SK-N-SH (cell line): Measurements from ENCODE around the gene TBRG1. TPM values are rescaled to one million over a fixed set of nuclear protein-coding genes. Genes with fewer than 3 reads are reported as not detected.

ENCODE experiments used
- CTCF ChIA-PET: fragments of 300-600, 350-600 bp; formaldehyde crosslinking; extraction: SDS; loops from one replicate; lab custom pipeline; 2021; lab: Yijun Ruan, JAX
- POLR2A ChIA-PET: fragments of 350-600 bp; sonication (Branson Sonifier 250); formaldehyde crosslinking; extraction: SDS; loops from one replicate; lab custom pipeline; 2020; ENCODE audit warnings: antibody characterized with exemption, inconsistent platforms; lab: Yijun Ruan, JAX
- DNase-seq: peaks from one replicate; pipeline ENCODE4 v3.0.0; 2012
- H2AFZ ChIP-seq: fragments of 200-600 bp; sonication (generic); 2 replicates; pipeline ENCODE4 v1.8.1; 2016; ENCODE audit warnings: antibody characterized with exemption, mild to moderate bottlenecking, low read depth
- H3F3A ChIP-seq: fragments of 200-600 bp; sonication (generic); replicated peaks from 2 replicates; pipeline ENCODE3; 2016; ENCODE audit warnings: antibody characterized with exemption, mild to moderate bottlenecking; ENCODE audit not compliant: insufficient read depth
- H3K27ac ChIP-seq, 2 experiments: fragments of 200-500 bp in 1 of 2; fragments of 200-600 bp in 1 of 2; sonication (Bioruptor generic) in 1 of 2; sonication (generic), shearing (Covaris generic) in 1 of 2; 2 replicates each; pipeline versions ENCODE4 v1.5.1 to v1.6.1; 2014 to 2016; ENCODE audit warnings: low read depth in 2 of 2, inconsistent platforms in 1 of 2, low read length in 1 of 2, mild to moderate bottlenecking in 1 of 2, mixed read lengths in 1 of 2
- H3K27me3 ChIP-seq: fragments of 200-600 bp; sonication (generic), shearing (Covaris generic); 2 replicates; pipeline ENCODE4 v1.6.1; 2016; ENCODE audit warnings: mixed run types; ENCODE audit not compliant: insufficient read depth
- H3K36me3 ChIP-seq, 2 experiments: fragments of 200-500 bp in 1 of 2; fragments of 200-600 bp in 1 of 2; sonication (Bioruptor generic) in 1 of 2; sonication (generic) in 1 of 2; replicated peaks in 1 of 2; 2 replicates each; pipeline versions ENCODE3 to v1.5.1; 2014 to 2016; ENCODE audit warnings: low read length in 1 of 2, mild to moderate bottlenecking in 1 of 2; ENCODE audit not compliant: insufficient read depth in 2 of 2, control insufficient read depth in 1 of 2
- H3K4me1 ChIP-seq, 2 experiments: fragments of 200-500 bp in 1 of 2; fragments of 200-600 bp in 1 of 2; sonication (Bioruptor generic) in 1 of 2; sonication (generic), shearing (Covaris generic) in 1 of 2; 2 replicates each; pipeline versions ENCODE4 v1.5.1 to v1.6.1; 2014 to 2016; ENCODE audit warnings: low read depth in 1 of 2, low read length in 1 of 2, mixed run types in 1 of 2; ENCODE audit not compliant: insufficient read depth in 2 of 2, control insufficient read depth in 1 of 2
- H3K4me2 ChIP-seq: fragments of 200-600 bp; sonication (generic), shearing (Covaris generic); 2 replicates; pipeline ENCODE4 v1.6.1; 2017; ENCODE audit warnings: mixed run types
- H3K4me3 ChIP-seq, 2 experiments: fragments of 200-500 bp in 1 of 2; fragments of 200-600 bp in 1 of 2; sonication (Bioruptor generic) in 1 of 2; sonication (generic), shearing (Covaris generic) in 1 of 2; 2 replicates each; pipeline versions ENCODE4 v1.5.1 to v1.8.1; 2014 to 2016; ENCODE audit warnings: low read depth in 2 of 2, inconsistent platforms in 1 of 2, low read length in 1 of 2, mild to moderate bottlenecking in 1 of 2, mixed read lengths in 1 of 2, moderate library complexity in 1 of 2
- H3K79me2 ChIP-seq: fragments of 200-600 bp; sonication (generic); 2 replicates; pipeline ENCODE4 v1.8.1; 2017; ENCODE audit warnings: mild to moderate bottlenecking; ENCODE audit not compliant: insufficient read depth
- H3K9ac ChIP-seq: fragments of 200-600 bp; sonication (generic); 2 replicates; pipeline ENCODE4 v1.6.1; 2017; ENCODE audit warnings: mixed run types
- H3K9me2 ChIP-seq: fragments of 200-600 bp; sonication (generic); 2 replicates; pipeline ENCODE4 v1.6.1; 2017; ENCODE audit warnings: mixed run types
- H3K9me3 ChIP-seq: fragments of 200-600 bp; sonication (generic); 2 replicates; pipeline ENCODE4 v1.6.1; 2017; ENCODE audit warnings: mixed run types, mild to moderate bottlenecking, moderate library complexity
- H4K20me1 ChIP-seq: fragments of 200-600 bp; sonication (generic); 2 replicates; pipeline ENCODE4 v1.6.1; 2017; ENCODE audit warnings: mild to moderate bottlenecking, mixed run types; ENCODE audit not compliant: insufficient read depth
- CHD2 ChIP-seq: fragments of 150-350 bp; IDR thresholded peaks from 2 replicates; pipeline ENCODE4 v1.6.1; 2018; ENCODE audit warnings: low read length; ENCODE audit not compliant: partially characterized antibody
- CTCF ChIP-seq: fragments of 200-600 bp; sonication (generic); IDR thresholded peaks from 2 replicates; pipeline ENCODE4 v1.6.1; 2017; ENCODE audit warnings: antibody characterized with exemption, mild to moderate bottlenecking, moderate library complexity
- ELF1 ChIP-seq: IDR thresholded peaks from 2 replicates; pipeline ENCODE4 v1.4.0; 2012
- EP300 ChIP-seq, 2 experiments: IDR thresholded peaks; 2 replicates each; pipeline versions ENCODE4 v1.4.0 to v1.6.1; 2012; ENCODE audit warnings: borderline replicate concordance in 1 of 2, low read depth in 1 of 2, low read length in 1 of 2
- EZH2phosphoT487 ChIP-seq: fragments of 200-600 bp; sonication (generic); IDR thresholded peaks from 2 replicates; pipeline ENCODE4 v1.6.1; 2017; ENCODE audit warnings: low read depth, mixed run types, mild to moderate bottlenecking, antibody characterized with exemption, moderate library complexity, borderline replicate concordance
- FOXJ3 ChIP-seq: sonication (generic); formaldehyde crosslinking; IDR thresholded peaks from 2 replicates; pipeline ENCODE4 v1.5.1; 2020; ENCODE audit warnings: mild to moderate bottlenecking, missing genetic modification reagents
- FOXM1 ChIP-seq: IDR thresholded peaks from 2 replicates; pipeline ENCODE4 v1.4.0; 2012; ENCODE audit warnings: low read depth, mild to moderate bottlenecking
- GABPA ChIP-seq: IDR thresholded peaks from 2 replicates; pipeline ENCODE4 v1.4.0; 2012; ENCODE audit warnings: low read depth, mild to moderate bottlenecking
- GATA2 ChIP-seq: sonication (generic); formaldehyde crosslinking; IDR thresholded peaks from 2 replicates; pipeline ENCODE4 v1.5.0; 2020; ENCODE audit warnings: mild to moderate bottlenecking, missing genetic modification reagents
- JUND ChIP-seq: IDR thresholded peaks from 2 replicates; pipeline ENCODE4 v1.4.0; 2012
- MXI1 ChIP-seq: IDR thresholded peaks from 2 replicates; pipeline ENCODE4 v1.6.1; 2012; ENCODE audit warnings: mild to moderate bottlenecking, low read depth, low read length, improper control_type of control experiment
- PBX3 ChIP-seq: IDR thresholded peaks from 2 replicates; pipeline ENCODE4; 2012
- POLR2AphosphoS5 ChIP-seq: IDR thresholded peaks from 2 replicates; pipeline ENCODE4 v1.6.1; 2012; ENCODE audit warnings: low read depth, low read length
- RAD21 ChIP-seq: IDR thresholded peaks from 2 replicates; pipeline ENCODE4 v1.6.1; 2012; ENCODE audit warnings: mild to moderate bottlenecking, low read length
- RFX5 ChIP-seq: IDR thresholded peaks from 2 replicates; pipeline ENCODE4 v1.6.1; 2012; ENCODE audit warnings: mild to moderate bottlenecking, improper control_type of control experiment, low read length
- SIN3A ChIP-seq: IDR thresholded peaks from 2 replicates; pipeline ENCODE4 v1.6.1; 2012; ENCODE audit warnings: low read depth, mild to moderate bottlenecking, low read length, moderate library complexity, borderline replicate concordance
- TAF1 ChIP-seq: IDR thresholded peaks from 2 replicates; pipeline ENCODE4 v1.6.1; 2012; ENCODE audit warnings: low read depth, mild to moderate bottlenecking, low read length, moderate library complexity, borderline replicate concordance
- TCF12 ChIP-seq: IDR thresholded peaks from 2 replicates; pipeline ENCODE4 v1.4.0; 2012
- USF2 ChIP-seq: fragments of 150-350 bp; IDR thresholded peaks from 2 replicates; pipeline ENCODE4 v1.6.1; 2017; ENCODE audit warnings: antibody characterized with exemption, low read length, low read depth, borderline replicate concordance
- ZBTB33 ChIP-seq: IDR thresholded peaks from 2 replicates; pipeline ENCODE4 v1.4.0; 2012; ENCODE audit warnings: low read depth, borderline replicate concordance
- WGBS: methylation state at CpG from one replicate; pipeline ENCODE4 v1.1.6; 2017; ENCODE audit warnings: low lambda C conversion rate; 5-methylcytosine and 5-hydroxymethylcytosine counted together
- polyA plus RNA-seq, 3 experiments: library from polyadenylated mRNA; depleted of rRNA; stranded (reverse); fragments of >200 nt; gene quantifications; 2 replicates each; pipeline ENCODE4 v1.2.3, GENCODE V29; 2012
- TF ChIP-seq, protein P1 (sequence below): IDR thresholded peaks from 2 replicates; pipeline ENCODE4 v1.6.1; 2012; ENCODE audit warnings: mild to moderate bottlenecking, low read depth, low read length, moderate library complexity
- TF ChIP-seq, protein P2 (sequence below): IDR thresholded peaks from 2 replicates; pipeline ENCODE4 v1.4.0; 2012; ENCODE audit warnings: low read depth

Gene TBRG1
- polyA plus RNA-seq, 1 of the 3 experiments (the other 2 are of a cell fraction) = 22.0 TPM

- no peak for TF ChIP-seq ZBTB33
- TF ChIP-seq, protein P1, sequence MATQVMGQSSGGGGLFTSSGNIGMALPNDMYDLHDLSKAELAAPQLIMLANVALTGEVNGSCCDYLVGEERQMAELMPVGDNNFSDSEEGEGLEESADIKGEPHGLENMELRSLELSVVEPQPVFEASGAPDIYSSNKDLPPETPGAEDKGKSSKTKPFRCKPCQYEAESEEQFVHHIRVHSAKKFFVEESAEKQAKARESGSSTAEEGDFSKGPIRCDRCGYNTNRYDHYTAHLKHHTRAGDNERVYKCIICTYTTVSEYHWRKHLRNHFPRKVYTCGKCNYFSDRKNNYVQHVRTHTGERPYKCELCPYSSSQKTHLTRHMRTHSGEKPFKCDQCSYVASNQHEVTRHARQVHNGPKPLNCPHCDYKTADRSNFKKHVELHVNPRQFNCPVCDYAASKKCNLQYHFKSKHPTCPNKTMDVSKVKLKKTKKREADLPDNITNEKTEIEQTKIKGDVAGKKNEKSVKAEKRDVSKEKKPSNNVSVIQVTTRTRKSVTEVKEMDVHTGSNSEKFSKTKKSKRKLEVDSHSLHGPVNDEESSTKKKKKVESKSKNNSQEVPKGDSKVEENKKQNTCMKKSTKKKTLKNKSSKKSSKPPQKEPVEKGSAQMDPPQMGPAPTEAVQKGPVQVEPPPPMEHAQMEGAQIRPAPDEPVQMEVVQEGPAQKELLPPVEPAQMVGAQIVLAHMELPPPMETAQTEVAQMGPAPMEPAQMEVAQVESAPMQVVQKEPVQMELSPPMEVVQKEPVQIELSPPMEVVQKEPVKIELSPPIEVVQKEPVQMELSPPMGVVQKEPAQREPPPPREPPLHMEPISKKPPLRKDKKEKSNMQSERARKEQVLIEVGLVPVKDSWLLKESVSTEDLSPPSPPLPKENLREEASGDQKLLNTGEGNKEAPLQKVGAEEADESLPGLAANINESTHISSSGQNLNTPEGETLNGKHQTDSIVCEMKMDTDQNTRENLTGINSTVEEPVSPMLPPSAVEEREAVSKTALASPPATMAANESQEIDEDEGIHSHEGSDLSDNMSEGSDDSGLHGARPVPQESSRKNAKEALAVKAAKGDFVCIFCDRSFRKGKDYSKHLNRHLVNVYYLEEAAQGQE = no peak
- no peak for TF ChIP-seq ELF1
- no peak for TF ChIP-seq GABPA
- TF ChIP-seq TCF12 = no peak
Observed at GRCh38 chr11:124618863-124619262, 3.8 kb upstream of the TBRG1 start (continued).

GRCh38 chr11:124623861-124624525, 1.3 kb downstream of the TBRG1 start:
- Histone ChIP-seq H2AFZ (no peak overlapping the region; the same call in 1 of the 2 replicates), H3K27ac (peak overlapping the region in 1 of 2 experiments; percentile 94; a peak in 2 of 4 replicates), H3K9me2 (no peaks in the 10 kb centered on the region), H3K79me2 (peaks cover 45% of the 10 kb centered on the region), H3K4me2 (peak overlapping the region; percentile 93), H3K27me3 (peaks cover 17% of the 10 kb centered on the region; the same call in 1 of the 2 replicates), H3K9ac (peak overlapping the region; percentile 94), H3K9me3 (no peaks in the 10 kb centered on the region), H3K36me3 (peaks cover 39 to 43% of the 10 kb centered on the region in 2 experiments), H4K20me1 (peaks cover 23% of the 10 kb centered on the region; the same call in 1 of the 2 replicates), H3K4me3 (peak overlapping the region; percentile 95 to 98), H3F3A (peaks cover 5% of the 10 kb centered on the region), H3K4me1 (peaks cover 4 to 12% of the 10 kb centered on the region in 2 experiments; a peak in 3 of 4 replicates)
- no peak for DNase-seq
- ChIA-PET CTCF (interaction anchor here (1.0 to 2.4 kb wide), 7 partner anchors 10 to 252 kb away, joined by 3 to 13 read pairs (median 4); no protein-coding TSS in a partner anchor), POLR2A (no interaction called here)
- TF ChIP-seq JUND (no peak), POLR2AphosphoS5 (no peak), FOXM1 (no peak), FOXJ3 (CRISPR knock-in tag) (no peak), TAF1 (no peak), RAD21 (no peak), CHD2 (no peak), GATA2 (CRISPR knock-in tag) (no peak), SIN3A (no peak), CTCF (no peak), EZH2phosphoT487 (no peak), EP300 (IDR thresholded peaks at IDR 0.05; ENCODE audit: borderline replicate concordance in 1 of 2, low read depth in 1 of 2, low read length in 1 of 2) (no peak), RFX5 (no peak), USF2 (no peak), PBX3 (no peak), MXI1 (no peak)
- TF ChIP-seq, protein P2, sequence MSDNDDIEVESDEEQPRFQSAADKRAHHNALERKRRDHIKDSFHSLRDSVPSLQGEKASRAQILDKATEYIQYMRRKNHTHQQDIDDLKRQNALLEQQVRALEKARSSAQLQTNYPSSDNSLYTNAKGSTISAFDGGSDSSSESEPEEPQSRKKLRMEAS = no peak
- 56% methylated on average over 4 of the region's 4 CpGs for WGBS
